IPS DF 4.7 (cell line): ENCODE results near the gene FBN3.
A peak's percentile ranks its signal among the peaks of the same experiment; 100 is the strongest.

Source experiments
- DNase-seq: peaks from one replicate; pipeline ENCODE4 v3.0.0-alpha.2; 2013; ENCODE audit warnings: low spot score; ENCODE audit errors: extremely low read depth

Gene FBN3

DNA sequence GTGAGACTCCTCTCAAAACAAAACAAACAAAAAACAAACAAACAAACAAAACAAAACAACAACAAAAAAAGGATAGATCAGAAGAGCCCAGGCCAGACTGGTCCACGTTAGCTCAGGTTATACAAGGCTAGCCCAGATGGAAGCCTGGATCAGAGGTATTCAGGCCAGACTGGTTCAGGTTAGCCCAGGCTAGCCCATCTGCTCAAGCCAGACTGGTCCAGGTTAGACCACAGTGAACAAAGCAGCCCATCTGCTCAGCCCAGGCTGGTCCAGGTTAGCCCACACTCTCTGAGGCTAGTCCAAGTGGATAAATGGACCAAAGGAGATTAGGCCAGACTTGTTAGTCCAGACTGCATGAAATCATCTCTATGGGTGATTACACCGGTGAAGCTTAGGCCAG, 55.7 kb downstream of the FBN3 start:
- no peak for DNase-seq

DNA sequence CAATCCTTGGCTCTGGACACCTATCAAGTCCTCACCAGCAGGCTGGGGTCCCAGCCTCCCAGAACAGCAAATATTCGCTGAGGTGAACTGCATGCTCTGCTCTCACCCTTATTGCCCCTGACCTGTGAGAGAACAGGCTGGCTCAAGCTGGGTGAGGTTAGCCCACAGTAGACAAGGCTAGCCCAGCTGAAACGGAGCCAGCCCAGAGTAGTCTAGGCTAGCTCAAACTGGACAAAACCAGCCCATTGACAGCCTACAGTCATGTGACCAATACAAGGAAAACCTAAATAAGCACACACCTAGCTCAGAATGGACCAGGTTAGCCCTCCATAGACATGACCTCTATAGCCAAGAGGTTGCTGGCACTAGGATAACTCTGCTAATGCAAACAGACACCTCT, 58.4 kb downstream of the FBN3 start:
- DNase-seq = no peak

- DNase-seq = no peak
Observed at GRCh38 chr19:8089664-8090601, 59.5 kb downstream of the FBN3 start.

GRCh38 chr19:8088752-8089663, 60.4 kb downstream of the FBN3 start:
- DNase-seq = no peak

GRCh38 chr19:8087876-8088275, 61.5 kb downstream of the FBN3 start:
- DNase-seq = no peak

DNA sequence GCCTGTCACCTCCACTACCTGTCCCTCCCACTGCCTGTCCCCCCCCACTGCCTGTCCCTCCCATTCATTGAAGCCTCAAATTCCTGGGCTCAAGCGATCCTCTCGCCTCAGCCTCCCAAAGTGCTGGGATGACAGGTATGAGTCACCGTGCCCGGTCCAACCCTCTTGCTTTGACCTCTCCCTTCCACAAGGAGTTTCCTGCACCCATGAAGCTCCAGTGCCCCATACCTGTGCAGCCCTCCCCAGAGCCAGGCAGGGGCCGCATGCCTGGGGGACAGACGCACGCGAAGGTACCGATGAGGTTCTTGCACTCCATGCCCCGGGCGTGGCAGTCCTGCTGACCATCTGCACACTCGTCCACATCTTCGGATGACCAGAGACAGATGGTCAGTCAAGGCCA, 62.5 kb downstream of the FBN3 start:
- DNase-seq = no peak

DNA sequence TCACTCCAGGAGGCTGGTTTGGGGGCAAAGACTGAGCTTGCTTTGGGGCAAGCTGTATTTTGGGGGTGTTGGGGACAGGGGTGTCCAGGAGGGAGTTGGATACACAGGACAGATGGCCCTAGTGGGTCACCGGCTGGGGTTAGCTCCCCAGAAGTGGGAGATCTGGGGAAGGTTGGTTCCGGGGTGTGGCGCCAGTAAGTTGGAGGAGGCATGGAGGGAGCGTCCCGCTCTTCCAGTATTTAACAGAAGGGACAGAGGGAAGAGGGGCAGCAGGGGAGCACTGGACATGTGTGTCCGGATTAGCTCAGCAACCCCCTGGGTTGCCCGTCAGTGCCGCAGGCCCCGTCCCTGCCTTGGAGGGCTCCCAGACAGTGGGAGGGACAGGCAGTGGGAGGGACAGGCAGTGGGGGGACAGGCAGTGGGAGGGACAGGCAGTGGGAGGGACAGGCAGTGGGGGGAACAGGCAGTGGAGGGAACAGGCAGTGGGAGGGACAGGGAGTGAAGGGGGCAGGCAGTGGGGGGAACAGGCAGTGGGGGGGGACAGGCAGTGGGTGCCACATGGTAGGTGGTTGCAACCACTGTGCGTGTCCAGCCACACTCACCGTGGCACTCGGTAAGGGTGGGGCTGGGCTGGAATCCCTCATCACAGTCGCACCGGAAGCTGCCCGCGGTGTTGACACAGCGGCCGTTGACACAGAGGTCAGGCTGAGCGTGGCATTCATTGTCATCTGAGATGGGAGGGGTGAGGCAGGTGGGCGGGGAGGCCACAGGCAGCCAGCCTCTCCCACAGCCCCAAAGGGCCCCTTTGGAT, 63.6 kb downstream of the FBN3 start:
- DNase-seq = no peak

DNA sequence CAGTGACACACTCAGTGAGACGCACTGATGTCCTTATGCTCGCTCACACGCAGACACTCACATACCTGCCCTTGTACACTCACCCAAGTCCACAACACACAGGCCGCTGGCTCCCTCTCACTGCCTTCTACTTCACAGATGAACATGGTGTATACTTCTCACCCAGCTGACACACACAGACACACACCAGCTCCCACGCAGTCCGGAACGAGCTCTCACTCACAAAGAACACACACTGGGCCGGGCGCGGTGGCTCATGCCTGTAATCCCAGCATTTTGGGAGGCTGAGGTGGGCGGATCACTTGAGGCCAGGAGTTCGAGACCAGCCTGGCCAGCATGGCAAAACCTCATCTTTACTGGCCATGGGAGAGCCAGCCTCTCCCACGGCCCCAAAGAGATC, 65.2 kb downstream of the FBN3 start:
- DNase-seq = no peak

- DNase-seq = no peak
Observed at GRCh38 chr19:8083141-8083540, 66.3 kb downstream of the FBN3 start.

DNA sequence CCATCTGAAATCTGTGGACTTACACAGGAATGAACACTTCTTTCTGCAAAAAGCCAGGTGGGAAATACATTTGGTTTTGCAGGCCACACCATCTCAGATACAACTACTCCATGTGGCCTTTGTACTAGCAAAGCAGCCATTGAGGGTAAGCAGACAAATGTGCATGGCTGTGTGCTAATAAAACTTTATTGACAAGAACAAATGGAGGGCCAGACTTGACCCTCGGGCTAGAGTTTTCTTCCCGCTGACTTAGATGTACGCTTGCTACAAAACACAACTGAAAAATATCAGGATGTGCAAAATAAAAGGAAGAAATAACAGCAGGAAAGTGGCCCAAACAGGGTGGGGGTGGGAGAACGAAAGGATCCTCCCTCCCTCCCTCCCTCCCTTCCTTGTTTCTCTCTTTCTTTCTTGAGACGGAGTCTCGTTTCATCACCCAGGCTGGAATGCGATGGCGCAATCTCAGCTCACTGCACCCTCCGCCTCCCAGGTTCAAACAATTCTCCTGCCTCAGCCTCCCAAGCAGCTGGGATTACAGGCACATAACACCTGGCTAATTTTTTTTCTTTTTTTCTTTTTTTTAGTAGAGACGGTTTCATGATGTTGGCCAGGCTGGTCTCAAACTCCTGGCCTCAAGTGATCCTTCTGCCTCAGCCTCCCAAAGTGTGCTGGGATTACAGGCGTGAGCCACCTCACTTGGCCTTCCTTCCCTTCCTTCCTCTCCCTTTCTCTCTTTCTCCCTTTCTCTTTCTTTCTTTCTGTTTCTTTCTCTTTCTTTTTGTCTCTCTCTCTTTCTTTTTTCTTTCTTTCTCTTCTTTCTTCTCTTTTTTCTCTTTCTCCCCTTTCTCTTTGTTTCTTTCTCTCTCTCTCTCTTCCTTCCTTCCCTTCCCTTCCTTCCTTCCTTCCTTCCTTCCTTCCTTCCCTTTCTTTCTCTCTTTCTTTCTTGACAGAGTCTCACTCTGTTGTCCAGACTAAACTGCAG, 67.5 kb downstream of the FBN3 start:
- DNase-seq = no peak

DNA sequence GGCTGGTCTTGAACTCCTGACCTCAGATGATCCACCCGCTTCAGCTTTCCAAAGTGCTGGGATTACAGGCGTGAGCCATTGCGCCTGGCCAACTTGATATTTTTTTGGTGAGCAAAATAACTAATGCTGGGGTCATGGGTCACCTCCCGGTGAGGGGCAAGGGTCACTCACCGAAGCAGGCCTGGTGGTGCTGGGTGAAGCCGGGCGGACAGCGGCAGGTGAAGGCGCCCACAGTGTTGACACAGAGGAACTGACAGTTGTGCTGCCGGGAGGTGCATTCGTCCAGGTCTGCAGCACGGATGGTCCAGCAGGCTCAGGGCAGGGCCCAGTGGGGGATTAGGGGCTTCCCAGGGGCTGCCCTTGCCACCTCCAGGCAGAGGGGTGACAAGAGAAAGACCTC, 68.6 kb downstream of the FBN3 start:
- no peak for DNase-seq

- DNase-seq = no peak
Observed at GRCh38 chr19:8079988-8080387, 69.4 kb downstream of the FBN3 start.

GRCh38 chr19:8075158-8076074, 74.0 kb downstream of the FBN3 start:
- no peak for DNase-seq

DNA sequence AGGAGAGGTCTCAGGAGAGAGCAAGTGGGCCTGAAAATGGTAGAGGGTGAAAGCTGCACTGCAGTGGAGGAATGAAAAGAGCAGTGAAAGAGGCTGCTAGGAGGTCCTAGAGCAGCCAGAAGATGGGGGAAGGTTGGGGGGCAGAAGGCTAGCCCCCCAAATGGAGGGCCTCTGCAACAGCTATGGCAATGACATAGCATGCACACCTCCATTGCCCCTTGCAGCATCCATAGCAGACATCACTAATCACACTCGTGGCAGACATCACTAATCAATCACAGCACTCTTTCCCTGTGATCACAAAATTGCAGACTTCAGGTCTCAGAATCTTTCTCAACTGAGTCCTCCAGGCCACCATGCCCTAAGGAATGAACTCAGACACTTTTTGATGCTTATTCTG, 74.9 kb downstream of the FBN3 start:
- no peak for DNase-seq

- DNase-seq = no peak
Observed at GRCh38 chr19:8071912-8072311, 77.5 kb downstream of the FBN3 start.

DNA sequence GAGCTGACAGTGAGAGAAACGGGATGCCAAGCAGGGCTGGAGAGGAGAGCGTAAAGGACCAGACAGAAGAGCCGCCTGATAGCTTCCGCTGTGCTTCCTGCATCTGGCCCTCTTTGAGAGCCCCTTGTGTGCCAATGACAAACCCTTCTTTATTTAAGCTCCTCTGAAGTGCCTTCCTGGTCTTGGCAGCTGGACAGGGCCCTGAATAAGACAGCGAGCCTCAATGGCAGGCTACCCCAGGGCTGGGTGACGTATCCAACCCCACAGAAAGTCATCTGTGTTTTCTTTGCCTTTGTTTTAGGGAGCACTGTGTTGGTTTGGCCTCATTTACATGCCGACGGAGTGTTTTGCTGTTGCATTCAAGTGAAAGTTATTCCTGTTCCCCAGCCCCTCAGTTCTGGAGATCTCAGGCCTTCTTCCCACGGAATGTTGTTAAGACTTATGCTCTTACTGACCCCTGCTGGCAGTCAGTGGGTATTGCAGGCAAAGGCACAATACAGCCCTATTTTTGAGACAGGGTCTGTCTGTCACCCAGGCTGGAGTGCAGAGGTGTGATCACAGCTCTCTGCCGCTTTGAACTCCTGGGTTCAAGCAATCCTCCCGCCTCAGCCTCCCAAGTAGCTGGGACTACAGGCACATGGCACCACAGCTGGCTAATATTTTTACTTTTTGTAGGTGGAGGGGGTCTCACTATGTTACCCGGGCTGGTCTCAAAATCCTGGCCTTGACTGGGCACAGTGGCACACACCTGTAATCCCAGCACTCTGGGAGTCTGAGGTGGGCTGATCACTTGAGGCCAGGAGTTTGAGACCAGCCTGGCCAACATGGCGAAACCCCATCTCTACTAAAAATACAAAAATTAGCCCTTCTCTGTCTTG, 80.1 kb downstream of the FBN3 start:
- DNase-seq = peak; percentile 58

DNA sequence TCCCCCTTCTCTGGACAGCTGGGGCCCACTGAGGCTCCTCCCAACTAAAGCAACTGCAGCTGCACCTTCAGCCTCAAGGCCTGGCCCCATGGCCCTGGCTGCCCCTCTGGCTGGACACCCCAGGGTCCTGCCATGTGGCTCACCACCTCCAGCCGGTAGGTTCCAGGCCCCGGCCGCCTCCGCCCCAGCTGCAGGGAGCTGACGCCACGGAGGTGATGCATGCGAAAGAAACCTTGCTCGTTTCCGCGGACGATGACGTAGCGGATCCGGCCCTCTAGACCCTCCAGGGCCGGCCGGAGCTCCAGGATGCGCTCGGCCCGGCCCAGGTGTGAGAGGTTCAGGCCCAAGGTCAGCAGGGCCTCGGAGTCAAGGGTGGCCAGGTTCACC, 83.5 kb downstream of the FBN3 start:
- DNase-seq = no peak
